MM.1S (cell line): ENCODE data around the gene AAR2.

Source experiments
- EZH2 ChIP-seq: fragments of 300-600 bp; sonication (generic); optimal IDR thresholded peaks from 2 replicates; pipeline ENCODE3; 2017; ENCODE audit warnings: low read depth, mild to moderate bottlenecking, antibody characterized with exemption, low read length, mixed read lengths
- TF ChIP-seq, protein P1 (sequence below): fragments of 300-600 bp; sonication (generic); IDR thresholded peaks from 2 replicates; pipeline ENCODE4 v1.5.1; 2016; ENCODE audit warnings: antibody characterized with exemption, low read length, mixed read lengths

DNA sequence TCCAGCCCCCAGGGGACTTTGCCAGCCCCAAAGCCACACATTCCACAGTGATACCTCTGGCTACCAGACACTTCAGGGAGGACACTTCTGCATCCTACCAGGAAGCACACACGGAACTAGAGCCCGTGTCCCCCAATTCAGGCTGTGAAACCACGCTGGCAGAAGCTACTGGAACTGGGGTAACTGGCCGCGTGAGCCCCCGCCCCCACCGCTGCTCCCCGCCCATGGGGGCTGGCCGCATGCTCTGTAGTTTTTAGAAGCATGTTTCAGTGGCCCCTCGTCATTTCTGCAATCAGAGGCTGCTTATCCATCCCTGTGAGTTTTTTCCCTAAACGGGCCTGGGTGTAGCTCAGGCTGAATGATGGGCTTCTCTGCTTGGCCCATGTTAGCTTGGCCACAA is 28.7 kb upstream of the AAR2 start:
- TF ChIP-seq, protein P1, sequence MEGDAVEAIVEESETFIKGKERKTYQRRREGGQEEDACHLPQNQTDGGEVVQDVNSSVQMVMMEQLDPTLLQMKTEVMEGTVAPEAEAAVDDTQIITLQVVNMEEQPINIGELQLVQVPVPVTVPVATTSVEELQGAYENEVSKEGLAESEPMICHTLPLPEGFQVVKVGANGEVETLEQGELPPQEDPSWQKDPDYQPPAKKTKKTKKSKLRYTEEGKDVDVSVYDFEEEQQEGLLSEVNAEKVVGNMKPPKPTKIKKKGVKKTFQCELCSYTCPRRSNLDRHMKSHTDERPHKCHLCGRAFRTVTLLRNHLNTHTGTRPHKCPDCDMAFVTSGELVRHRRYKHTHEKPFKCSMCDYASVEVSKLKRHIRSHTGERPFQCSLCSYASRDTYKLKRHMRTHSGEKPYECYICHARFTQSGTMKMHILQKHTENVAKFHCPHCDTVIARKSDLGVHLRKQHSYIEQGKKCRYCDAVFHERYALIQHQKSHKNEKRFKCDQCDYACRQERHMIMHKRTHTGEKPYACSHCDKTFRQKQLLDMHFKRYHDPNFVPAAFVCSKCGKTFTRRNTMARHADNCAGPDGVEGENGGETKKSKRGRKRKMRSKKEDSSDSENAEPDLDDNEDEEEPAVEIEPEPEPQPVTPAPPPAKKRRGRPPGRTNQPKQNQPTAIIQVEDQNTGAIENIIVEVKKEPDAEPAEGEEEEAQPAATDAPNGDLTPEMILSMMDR, result no peak
- no peak for TF ChIP-seq EZH2
